AG08395 (cell line): ENCODE results near the gene CEP68.
A peak's percentile ranks its signal among the peaks of the same experiment; 100 is the strongest.
"Not testable (repeated sequence)": the region's sequence is repeated elsewhere in the genome, so short reads cannot be mapped to it uniquely, and the experiment has no call there.

Source experiments
- DNase-seq: peaks from one replicate; pipeline ENCODE4 v3.0.0; 2012; ENCODE audit warnings: mixed read lengths, low spot score

Gene CEP68

GRCh38 chr2:65129826-65130663, 73.8 kb downstream of the CEP68 start, which contains the start of gene RAB1A:
TSS of gene RAB1A (minus strand) at chr2:65130106. CDS start at chr2:65129915, 191 bp downstream.
- peak; percentile 98 for DNase-seq

- no peak for DNase-seq
Measured at GRCh38 chr2:65130664-65131175, 74.5 kb downstream of the CEP68 start.

GRCh38 chr2:65132930-65133329, 76.7 kb downstream of the CEP68 start:
- not testable (repeated sequence) for DNase-seq

- no peak for DNase-seq
Measured at GRCh38 chr2:65133626-65134025, 77.4 kb downstream of the CEP68 start.

- no peak for DNase-seq
Measured at GRCh38 chr2:65134158-65134557, 77.9 kb downstream of the CEP68 start.

- DNase-seq = no peak
Measured at GRCh38 chr2:65136253-65136652, 80.0 kb downstream of the CEP68 start.
